Cortex of kidney (tissue), 1 donor: ENCODE results near the gene TIGD2.
"Not testable (repeated sequence)": the region's sequence is repeated elsewhere in the genome, so short reads cannot be mapped to it uniquely, and the experiment has no call there.

Source experiments
- DNase-seq: peaks from one replicate; lab custom pipeline; 2025; lab: John Stamatoyannopoulos, UW

Gene TIGD2

GRCh38 chr4:89119836-89120235 is 8.5 kb downstream of the TIGD2 start:
- no peak for DNase-seq

GRCh38 chr4:89121387-89122068 is 10.2 kb downstream of the TIGD2 start:
- no peak for DNase-seq

- DNase-seq = no peak
These were observed 12.1 kb downstream of the TIGD2 start for GRCh38 chr4:89123451-89123851.

GRCh38 chr4:89125901-89126782 is 14.8 kb downstream of the TIGD2 start:
- no peak for DNase-seq

GRCh38 chr4:89129080-89129640 is 17.8 kb downstream of the TIGD2 start:
- no peak for DNase-seq

- no peak for DNase-seq
These were observed 23.5 kb downstream of the TIGD2 start for GRCh38 chr4:89134775-89135319.

GRCh38 chr4:89136525-89136924 is 25.2 kb downstream of the TIGD2 start:
- no peak for DNase-seq

- DNase-seq = no peak
These were observed 25.9 kb downstream of the TIGD2 start for GRCh38 chr4:89137231-89137630.

GRCh38 chr4:89137695-89138094 is 26.4 kb downstream of the TIGD2 start:
- DNase-seq = no peak

- DNase-seq = no peak
These were observed 28.9 kb downstream of the TIGD2 start for GRCh38 chr4:89140168-89140759.

- no peak for DNase-seq
These were observed 31.6 kb downstream of the TIGD2 start for GRCh38 chr4:89142691-89143669.

GRCh38 chr4:89144652-89145051 is 33.3 kb downstream of the TIGD2 start:
- not testable (repeated sequence) for DNase-seq

- DNase-seq = no peak
These were observed 34.9 kb downstream of the TIGD2 start for GRCh38 chr4:89146196-89146595.

GRCh38 chr4:89152972-89153371 is 41.6 kb downstream of the TIGD2 start:
- no peak for DNase-seq

- no peak for DNase-seq
These were observed 45.0 kb downstream of the TIGD2 start for GRCh38 chr4:89156174-89156914.

- DNase-seq = no peak
These were observed 46.2 kb downstream of the TIGD2 start for GRCh38 chr4:89157488-89158024.

- no peak for DNase-seq
These were observed 47.7 kb downstream of the TIGD2 start for GRCh38 chr4:89158884-89159503.

- DNase-seq = no peak
These were observed 49.5 kb downstream of the TIGD2 start for GRCh38 chr4:89160806-89161205.

- no peak for DNase-seq
These were observed 50.5 kb downstream of the TIGD2 start for GRCh38 chr4:89161841-89162240.

- DNase-seq = no peak
These were observed 51.2 kb downstream of the TIGD2 start for GRCh38 chr4:89162496-89162895.
